ENCODE results near the gene CMSS1. TPM values are rescaled to one million over a fixed set of nuclear protein-coding genes. Genes with fewer than 3 reads are reported as not detected.

Gene CMSS1
- total RNA-seq, 2 donors from 2014 or later: 18.1 to 22.7 TPM

DNA sequence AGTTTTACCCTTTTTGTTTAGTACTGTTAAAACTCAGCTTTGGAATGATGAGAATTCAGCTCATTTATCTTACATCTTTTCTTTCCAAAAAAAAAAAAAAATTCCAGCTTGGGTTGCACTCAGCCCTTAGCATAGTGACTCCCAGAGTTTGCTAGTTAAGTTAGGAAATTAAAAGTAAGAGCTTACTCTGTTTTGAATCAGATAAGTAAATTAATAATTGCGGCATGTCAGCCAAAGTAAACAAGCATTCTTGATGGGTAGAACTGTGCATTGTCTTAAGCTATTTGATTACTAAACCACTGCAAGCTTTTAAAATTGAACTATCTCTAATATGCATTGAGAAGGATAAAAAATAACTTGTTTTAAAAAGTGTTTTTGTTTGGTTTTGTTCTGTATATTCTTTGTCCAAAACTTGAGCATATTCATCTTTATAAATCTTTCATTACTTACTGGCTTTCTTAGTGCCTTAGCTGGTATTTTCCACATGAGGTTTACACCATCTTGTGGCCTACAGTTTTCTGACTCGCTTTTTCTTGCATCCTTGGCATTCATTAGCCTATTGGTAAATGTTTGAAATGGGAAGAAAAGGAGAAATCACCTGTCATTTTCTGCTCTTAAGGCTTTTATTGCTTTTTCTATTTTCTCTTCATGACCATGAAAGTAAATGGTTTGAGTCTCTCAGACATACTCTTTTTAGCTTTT lies 189.1 kb downstream of the CMSS1 start:
- no peaks in the 10 kb centered on the region for H3K9me3 ChIP-seq
- peak overlapping the region; percentile 22 to 72 for H3K27ac ChIP-seq
- no peak for ATAC-seq (ENCODE audit: insufficient number of reproducible peaks, low FRiP score, low read depth)
- TF ChIP-seq, protein P1, sequence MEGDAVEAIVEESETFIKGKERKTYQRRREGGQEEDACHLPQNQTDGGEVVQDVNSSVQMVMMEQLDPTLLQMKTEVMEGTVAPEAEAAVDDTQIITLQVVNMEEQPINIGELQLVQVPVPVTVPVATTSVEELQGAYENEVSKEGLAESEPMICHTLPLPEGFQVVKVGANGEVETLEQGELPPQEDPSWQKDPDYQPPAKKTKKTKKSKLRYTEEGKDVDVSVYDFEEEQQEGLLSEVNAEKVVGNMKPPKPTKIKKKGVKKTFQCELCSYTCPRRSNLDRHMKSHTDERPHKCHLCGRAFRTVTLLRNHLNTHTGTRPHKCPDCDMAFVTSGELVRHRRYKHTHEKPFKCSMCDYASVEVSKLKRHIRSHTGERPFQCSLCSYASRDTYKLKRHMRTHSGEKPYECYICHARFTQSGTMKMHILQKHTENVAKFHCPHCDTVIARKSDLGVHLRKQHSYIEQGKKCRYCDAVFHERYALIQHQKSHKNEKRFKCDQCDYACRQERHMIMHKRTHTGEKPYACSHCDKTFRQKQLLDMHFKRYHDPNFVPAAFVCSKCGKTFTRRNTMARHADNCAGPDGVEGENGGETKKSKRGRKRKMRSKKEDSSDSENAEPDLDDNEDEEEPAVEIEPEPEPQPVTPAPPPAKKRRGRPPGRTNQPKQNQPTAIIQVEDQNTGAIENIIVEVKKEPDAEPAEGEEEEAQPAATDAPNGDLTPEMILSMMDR (IDR thresholded peaks at IDR 0.05): no peak
- no peaks in the 10 kb centered on the region for H3K27me3 ChIP-seq (replicated peaks; ENCODE audit: insufficient read depth)
- no peaks in the 10 kb centered on the region for H3K36me3 ChIP-seq
- DNase-seq (ENCODE audit: low spot score): no peak
- H3K4me3 ChIP-seq: no peak overlapping the region
- peaks cover 15 to 65% of the 10 kb centered on the region in 2 donors for H3K4me1 ChIP-seq (ENCODE audit: control insufficient read depth in 1 of 2, low read depth in 2 of 2)

DNA sequence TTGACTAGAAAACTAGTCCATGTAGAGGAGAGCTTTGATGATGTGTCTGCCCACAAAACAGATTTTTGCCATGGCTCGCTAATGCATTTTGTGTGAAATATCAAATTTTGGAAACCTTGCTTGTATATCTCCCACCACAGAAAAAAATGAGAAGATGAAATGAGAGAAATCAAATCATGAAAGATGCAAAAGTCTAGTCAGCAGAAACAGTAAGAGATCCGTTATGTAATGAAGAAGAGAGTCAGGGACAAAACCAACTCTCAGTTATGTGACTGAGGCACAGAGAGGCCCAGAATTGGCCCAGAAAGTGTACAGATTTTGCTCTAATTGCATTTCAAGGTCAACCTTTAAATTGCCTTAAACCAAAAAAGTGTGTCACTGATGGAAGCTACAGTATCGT lies 189.7 kb downstream of the CMSS1 start:
- Histone ChIP-seq H3K4me3 (no peak overlapping the region), H3K27me3 (replicated peaks; ENCODE audit: insufficient read depth) (no peaks in the 10 kb centered on the region), H3K4me1 (ENCODE audit: control insufficient read depth in 1 of 2, low read depth in 2 of 2) (peaks cover 15 to 64% of the 10 kb centered on the region in 2 donors), H3K27ac (peak overlapping the region; percentile 22 to 72), H3K36me3 (no peaks in the 10 kb centered on the region), H3K9me3 (no peaks in the 10 kb centered on the region)
- ATAC-seq (ENCODE audit: insufficient number of reproducible peaks, low FRiP score, low read depth) (no peak), DNase-seq (ENCODE audit: low spot score) (no peak)
- TF ChIP-seq, protein P1 (IDR thresholded peaks at IDR 0.05): no peak

DNA sequence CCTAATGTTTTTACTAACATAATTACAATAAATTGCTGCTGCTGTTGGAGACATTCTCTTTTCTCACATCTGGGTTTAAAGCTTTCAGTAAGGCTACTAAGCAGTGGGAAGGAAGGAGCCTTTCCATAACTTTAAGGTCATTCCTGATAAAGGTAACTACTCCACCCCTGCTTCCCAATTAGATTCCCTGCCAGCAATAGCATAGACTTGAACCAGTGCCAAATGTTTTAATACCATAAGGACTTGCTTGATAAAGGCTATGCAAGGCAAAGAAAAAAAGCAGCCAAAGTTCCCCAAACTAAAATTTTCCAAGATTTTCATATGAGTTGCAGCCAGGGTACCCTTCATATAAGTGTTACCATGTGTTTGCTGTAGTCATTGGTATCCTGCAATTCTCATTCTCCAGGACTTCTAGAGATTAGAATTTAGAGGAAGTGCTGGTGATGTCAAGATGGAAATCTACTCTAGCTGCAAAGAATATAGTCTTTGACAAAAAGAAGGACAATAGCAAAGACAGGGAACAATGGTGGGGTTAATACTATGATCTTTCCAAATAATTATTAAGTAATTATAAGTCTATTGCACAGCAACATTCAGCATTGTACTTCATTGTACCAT lies 190.5 kb downstream of the CMSS1 start:
- Histone ChIP-seq H3K4me1 (ENCODE audit: control insufficient read depth in 1 of 2, low read depth in 2 of 2) (peaks cover 15 to 55% of the 10 kb centered on the region in 2 donors), H3K4me3 (no peak overlapping the region), H3K9me3 (no peaks in the 10 kb centered on the region), H3K27ac (peak overlapping the region; percentile 22 to 72), H3K36me3 (no peaks in the 10 kb centered on the region), H3K27me3 (replicated peaks; ENCODE audit: insufficient read depth) (no peaks in the 10 kb centered on the region)
- TF ChIP-seq, protein P1 (IDR thresholded peaks at IDR 0.05): no peak
- ATAC-seq (ENCODE audit: insufficient number of reproducible peaks, low FRiP score, low read depth): no peak
- DNase-seq (ENCODE audit: low spot score): no peak

DNA sequence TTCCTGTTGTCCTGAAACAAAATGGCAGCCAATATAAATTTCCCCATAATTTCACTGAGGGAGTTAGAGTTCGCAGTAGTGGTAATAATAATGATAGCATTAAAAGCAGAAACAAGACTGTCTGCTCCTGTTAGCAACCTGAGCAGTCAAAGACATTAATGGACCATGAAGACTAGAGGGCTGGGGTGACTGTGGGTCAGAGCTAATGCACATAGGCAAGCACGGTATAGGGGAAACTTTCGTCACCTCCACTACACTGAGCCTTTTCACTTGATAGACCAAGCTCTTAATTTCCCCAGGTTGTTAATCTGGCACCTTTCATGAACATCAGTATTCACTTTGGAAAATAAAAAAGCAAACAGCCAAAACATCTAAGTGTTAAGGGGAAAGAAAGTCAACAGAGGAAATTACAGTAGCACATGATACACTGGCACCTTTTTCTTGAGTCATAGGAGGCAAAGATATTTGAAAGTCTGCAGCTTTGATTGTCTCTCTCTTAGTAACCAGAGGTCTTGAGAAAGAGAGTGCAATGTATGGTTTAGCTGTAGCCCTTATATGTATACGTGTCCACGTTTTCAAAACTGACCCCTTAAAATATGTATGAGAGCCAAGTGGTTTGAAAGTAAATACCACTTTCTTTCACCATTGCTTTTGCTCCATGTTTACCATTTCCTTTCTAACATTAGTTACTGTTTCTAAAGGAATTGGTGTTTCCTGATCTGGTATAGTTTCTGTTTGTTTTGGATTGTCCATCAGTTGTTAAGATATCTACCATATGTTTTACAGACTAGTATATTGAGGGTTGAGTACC lies 191.8 kb downstream of the CMSS1 start:
- ATAC-seq (ENCODE audit: insufficient number of reproducible peaks, low FRiP score, low read depth): peak; percentile 19

More for the DNA sequence above, 191.8 kb downstream of the CMSS1 start:
- no peak for DNase-seq (ENCODE audit: low spot score)
- Histone ChIP-seq H3K9me3 (no peaks in the 10 kb centered on the region), H3K4me3 (no peak overlapping the region), H3K27ac (peak overlapping the region; percentile 72 to 78), H3K36me3 (no peaks in the 10 kb centered on the region), H3K4me1 (ENCODE audit: control insufficient read depth in 1 of 2, low read depth in 2 of 2) (peaks cover 15 to 52% of the 10 kb centered on the region in 2 donors), H3K27me3 (replicated peaks; ENCODE audit: insufficient read depth) (no peaks in the 10 kb centered on the region)
- TF ChIP-seq, protein P1 (IDR thresholded peaks at IDR 0.05): no peak
